Activated B cell treated with CpG ODN at 0.5 μM for 24 hours (primary cell): Measurements from ENCODE around the gene MCOLN2. TPM values are rescaled to one million over a fixed set of nuclear protein-coding genes. Genes with fewer than 3 reads are reported as not detected.
A peak's percentile ranks its signal among the peaks of the same experiment; 100 is the strongest.

Experiments used
- ATAC-seq: fragments of 200-7000 bp; cut with Tn5 transposase; one replicate; pipeline ENCODE4 v1.10.0; 2021; ENCODE audit warnings: low read depth, mild to moderate bottlenecking, moderate library complexity
- CTCF ChIA-PET: fragments of 350-600 bp; sonication (Branson Sonifier 250); formaldehyde crosslinking; loops from one replicate; lab custom pipeline; 2021; ENCODE audit warnings: antibody characterized with exemption; lab: Charles Lee
- POLR2A ChIA-PET: fragments of 350-600 bp; sonication (Branson Sonifier 250); formaldehyde crosslinking; loops from one replicate; lab custom pipeline; 2021; ENCODE audit warnings: antibody characterized with exemption; lab: Charles Lee
- DNase-seq: peaks from one replicate; pipeline ENCODE4 v3.0.0; 2022
- H3K27ac Mint-ChIP-seq: one replicate; pipeline ENCODE4 v1.8.0; 2020; ENCODE audit warnings: mixed read lengths
- H3K27me3 Mint-ChIP-seq: one replicate; pipeline ENCODE4 v1.8.0; 2021; ENCODE audit warnings: mixed read lengths
- H3K36me3 Mint-ChIP-seq: one replicate; pipeline ENCODE4 v1.8.0; 2021; ENCODE audit warnings: low read depth, mixed read lengths
- H3K4me1 Mint-ChIP-seq: one replicate; pipeline ENCODE4 v1.8.0; 2021; ENCODE audit warnings: mixed read lengths
- H3K4me3 Mint-ChIP-seq: one replicate; pipeline ENCODE4 v1.8.0; 2020; ENCODE audit warnings: mild to moderate bottlenecking, mixed read lengths
- H3K9me3 Mint-ChIP-seq: one replicate; pipeline ENCODE4 v1.8.0; 2020; ENCODE audit warnings: mixed read lengths
- intact Hi-C: fragments of 100-400 bp; cut with micrococcal nuclease; formaldehyde crosslinking; loops from one replicate; pipeline ENCODE4 v1.15.1; 2024
- total RNA-seq: library from RNA; stranded (reverse); gene quantifications from 2 replicates; pipeline ENCODE4 v1.2.3, GENCODE V29; 2022
- TF ChIP-seq, protein P1 (sequence below): fragments of 200-600 bp; IDR thresholded peaks from one replicate; pipeline ENCODE4 v1.8.0; 2022; ENCODE audit warnings: antibody characterized with exemption, mild to moderate bottlenecking

Gene MCOLN2
- total RNA-seq, 1 donor from 2014 or later, result 80.2 TPM

DNA sequence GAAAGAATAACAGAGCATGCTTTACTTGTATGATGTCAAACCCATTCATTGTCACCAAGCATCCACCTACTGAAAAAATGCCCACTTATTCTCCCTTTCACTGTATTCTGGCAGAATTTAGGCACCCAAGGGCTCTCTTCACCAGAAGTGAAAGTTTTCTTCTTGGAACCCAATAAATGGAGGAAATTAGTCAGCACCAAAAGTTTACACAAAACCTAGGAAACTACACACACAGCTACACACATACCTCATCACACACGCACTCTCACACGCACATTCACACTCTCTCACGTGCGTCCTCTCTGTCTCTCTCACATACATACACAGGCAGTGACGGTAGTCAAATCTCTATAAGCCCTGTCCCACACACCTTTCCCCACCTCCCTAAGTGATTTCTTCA, 37.6 kb downstream of the MCOLN2 start:
- H3K9me3 Mint-ChIP-seq, result no peaks in the 10 kb centered on the region
- no peak overlapping the region for H3K4me3 Mint-ChIP-seq
- ChIA-PET CTCF (interaction anchor here (1.5 to 3.6 kb wide), 2 partner anchors 14 to 68 kb away, joined by 5 to 14 read pairs; no protein-coding TSS in a partner anchor), POLR2A (interaction anchor here (1.6 kb wide), 1 partner anchor 36 kb away, joined by 6 read pairs; no protein-coding TSS in a partner anchor)
- peak overlapping the region; percentile 9 for H3K27ac Mint-ChIP-seq
- intact Hi-C loops, result no loop called here
- no peaks in the 10 kb centered on the region for H3K27me3 Mint-ChIP-seq
- TF ChIP-seq, protein P1, sequence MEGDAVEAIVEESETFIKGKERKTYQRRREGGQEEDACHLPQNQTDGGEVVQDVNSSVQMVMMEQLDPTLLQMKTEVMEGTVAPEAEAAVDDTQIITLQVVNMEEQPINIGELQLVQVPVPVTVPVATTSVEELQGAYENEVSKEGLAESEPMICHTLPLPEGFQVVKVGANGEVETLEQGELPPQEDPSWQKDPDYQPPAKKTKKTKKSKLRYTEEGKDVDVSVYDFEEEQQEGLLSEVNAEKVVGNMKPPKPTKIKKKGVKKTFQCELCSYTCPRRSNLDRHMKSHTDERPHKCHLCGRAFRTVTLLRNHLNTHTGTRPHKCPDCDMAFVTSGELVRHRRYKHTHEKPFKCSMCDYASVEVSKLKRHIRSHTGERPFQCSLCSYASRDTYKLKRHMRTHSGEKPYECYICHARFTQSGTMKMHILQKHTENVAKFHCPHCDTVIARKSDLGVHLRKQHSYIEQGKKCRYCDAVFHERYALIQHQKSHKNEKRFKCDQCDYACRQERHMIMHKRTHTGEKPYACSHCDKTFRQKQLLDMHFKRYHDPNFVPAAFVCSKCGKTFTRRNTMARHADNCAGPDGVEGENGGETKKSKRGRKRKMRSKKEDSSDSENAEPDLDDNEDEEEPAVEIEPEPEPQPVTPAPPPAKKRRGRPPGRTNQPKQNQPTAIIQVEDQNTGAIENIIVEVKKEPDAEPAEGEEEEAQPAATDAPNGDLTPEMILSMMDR, result no peak
- ATAC-seq (peak; percentile 42), DNase-seq (no peak)
- H3K4me1 Mint-ChIP-seq, result peaks cover 4% of the 10 kb centered on the region
- H3K36me3 Mint-ChIP-seq, result peaks cover 65% of the 10 kb centered on the region

DNA sequence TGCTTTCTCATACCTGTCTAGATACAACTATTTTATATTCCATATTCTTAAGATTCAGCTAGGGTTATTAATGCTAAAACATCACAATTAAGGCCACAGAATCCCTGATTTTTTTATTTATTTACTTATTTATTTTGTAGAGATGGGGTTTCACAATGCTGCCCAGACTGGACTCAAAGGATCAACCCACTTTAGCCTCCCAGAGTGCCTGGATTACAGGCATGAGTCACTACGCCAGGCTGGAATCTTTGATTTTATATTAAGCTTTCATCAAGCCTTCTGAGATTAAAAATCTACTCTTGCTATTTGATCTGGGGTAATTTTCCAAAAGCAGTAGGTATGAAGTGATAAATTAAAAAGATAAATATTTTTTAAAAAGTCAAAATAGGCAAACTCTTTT, 38.9 kb downstream of the MCOLN2 start:
- H3K4me1 Mint-ChIP-seq, result peaks cover 4% of the 10 kb centered on the region
- ATAC-seq, result no peak
- no peaks in the 10 kb centered on the region for H3K27me3 Mint-ChIP-seq
- POLR2A ChIA-PET, result interaction anchor here (1.6 kb wide), 1 partner anchor 37 kb away, joined by 6 read pairs; no protein-coding TSS in a partner anchor
- no peak for DNase-seq
- no peaks in the 10 kb centered on the region for H3K9me3 Mint-ChIP-seq
- peaks cover 56% of the 10 kb centered on the region for H3K36me3 Mint-ChIP-seq
- H3K4me3 Mint-ChIP-seq, result no peak overlapping the region
- intact Hi-C loops, result no loop called here
- CTCF ChIA-PET, result interaction anchor here (0.5 to 3.6 kb wide), 4 partner anchors 13 to 350 kb away, joined by 3 to 14 read pairs (median 11); no protein-coding TSS in a partner anchor
- no peak overlapping the region for H3K27ac Mint-ChIP-seq
- TF ChIP-seq, protein P1, result no peak

DNA sequence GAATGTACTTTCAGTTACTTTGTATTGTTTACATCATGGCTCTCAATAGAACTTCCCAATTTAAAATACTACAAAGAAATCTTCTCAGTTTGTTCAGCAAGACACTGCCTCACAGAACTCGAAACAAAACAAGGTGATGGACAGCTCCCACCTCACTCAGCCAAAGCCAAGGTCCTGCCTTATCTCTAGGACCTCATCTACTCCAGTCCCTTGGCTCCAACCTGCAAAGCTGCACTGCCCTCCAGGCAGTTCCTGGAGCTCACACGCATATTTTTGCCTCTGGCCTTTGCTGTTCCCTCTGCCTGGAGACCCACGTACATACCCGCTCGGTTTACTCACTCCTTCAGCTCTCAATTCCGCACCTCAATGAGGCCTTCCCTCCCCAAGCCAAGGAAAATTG, 40.3 kb downstream of the MCOLN2 start:
- TF ChIP-seq, protein P1, result no peak
- ATAC-seq (no peak), DNase-seq (no peak)
- no peaks in the 10 kb centered on the region for H3K9me3 Mint-ChIP-seq
- no peak overlapping the region for H3K4me3 Mint-ChIP-seq
- intact Hi-C loops, result no loop called here
- CTCF ChIA-PET, result interaction anchor here (1.2 to 3.6 kb wide), 3 partner anchors 12 to 71 kb away, joined by 4 to 14 read pairs (median 14); no protein-coding TSS in a partner anchor
- peaks cover 4% of the 10 kb centered on the region for H3K4me1 Mint-ChIP-seq
- H3K27me3 Mint-ChIP-seq, result no peaks in the 10 kb centered on the region
- no peak overlapping the region for H3K27ac Mint-ChIP-seq
- POLR2A ChIA-PET, result no interaction called here
- H3K36me3 Mint-ChIP-seq, result peaks cover 62% of the 10 kb centered on the region

DNA sequence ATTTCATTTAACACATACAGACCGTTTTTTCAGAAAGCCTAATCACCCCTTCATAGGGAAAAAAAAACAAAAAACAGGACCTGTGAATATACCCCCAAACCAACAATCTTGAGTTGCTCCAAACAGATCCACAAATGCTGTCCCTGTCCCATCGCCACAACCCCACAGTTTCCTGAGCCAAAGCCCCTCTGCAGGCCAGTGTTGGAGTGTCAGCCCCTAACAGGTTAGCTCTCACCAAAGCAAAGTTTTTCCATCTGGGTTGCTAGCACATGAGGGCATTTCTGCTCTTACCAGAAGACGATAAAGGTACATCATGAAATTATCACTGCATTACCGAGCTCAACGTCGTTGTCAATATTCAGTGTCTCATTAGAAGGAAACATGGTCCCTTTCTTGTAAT, 40.8 kb downstream of the MCOLN2 start:
- POLR2A ChIA-PET, result no interaction called here
- H3K27ac Mint-ChIP-seq, result no peak overlapping the region
- H3K9me3 Mint-ChIP-seq, result peaks cover under 1% of the 10 kb centered on the region
- intact Hi-C loops, result no loop called here
- DNase-seq (no peak), ATAC-seq (no peak)
- H3K4me3 Mint-ChIP-seq, result no peak overlapping the region
- TF ChIP-seq, protein P1, result no peak
- peaks cover 65% of the 10 kb centered on the region for H3K36me3 Mint-ChIP-seq
- no peaks in the 10 kb centered on the region for H3K27me3 Mint-ChIP-seq
- H3K4me1 Mint-ChIP-seq, result peaks cover 4% of the 10 kb centered on the region
- CTCF ChIA-PET, result interaction anchor here (1.2 to 2.9 kb wide), 2 partner anchors 11 to 20 kb away, joined by 4 to 14 read pairs; no protein-coding TSS in a partner anchor

DNA sequence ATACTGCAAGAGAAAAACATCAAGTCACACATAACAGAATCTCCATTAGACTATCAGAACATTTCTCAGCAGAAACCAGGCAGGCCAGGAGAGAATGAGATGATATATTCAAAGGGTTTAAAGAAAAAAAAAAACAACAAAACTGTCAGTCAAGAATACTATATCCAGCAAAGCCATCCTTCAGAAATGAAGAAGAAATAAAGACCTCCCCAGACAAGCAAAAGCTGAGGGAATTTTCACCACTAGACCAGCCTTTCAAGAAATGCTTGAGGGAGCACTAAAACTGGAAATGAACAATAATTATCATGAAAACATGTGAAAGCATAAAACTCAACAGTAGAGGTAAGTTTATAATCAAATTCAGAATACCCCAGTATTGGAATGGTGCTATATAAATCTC, 47.2 kb downstream of the MCOLN2 start:
- no peak overlapping the region for H3K4me3 Mint-ChIP-seq
- peaks cover 17% of the 10 kb centered on the region for H3K4me1 Mint-ChIP-seq
- peaks cover 68% of the 10 kb centered on the region for H3K36me3 Mint-ChIP-seq
- ATAC-seq (no peak), DNase-seq (no peak)
- H3K9me3 Mint-ChIP-seq, result peaks cover 12% of the 10 kb centered on the region
- TF ChIP-seq, protein P1, result no peak
- POLR2A ChIA-PET, result no interaction called here
- no peak overlapping the region for H3K27ac Mint-ChIP-seq
- intact Hi-C loops, result loop anchor here (5.0 to 10.0 kb wide), 3 partner anchors 635 to 755 kb away; partner anchors contain the start of genes CCN1, SAMD13 and ZNHIT6
- CTCF ChIA-PET, result interaction anchor here (1.9 to 8.9 kb wide), 2 partner anchors 76 to 78 kb away, joined by 8 to 366 read pairs; no protein-coding TSS in a partner anchor
- H3K27me3 Mint-ChIP-seq, result no peaks in the 10 kb centered on the region
